ENCODE data around the gene PHLDA3. TPM values are rescaled to one million over a fixed set of nuclear protein-coding genes. Genes with fewer than 3 reads are reported as not detected.

The PHLDA3 gene
- total RNA-seq, result 0.18 TPM in 1 of 2 replicates, not detected in the other

- POLR2A ChIA-PET, result no interaction called here
- Mint-ChIP-seq H3K9me3 (no peaks in the 10 kb centered on the region), H3K4me3 (peak within 1 kb of the TSS; percentile 56), H3K27me3 (peaks cover 40% of the 10 kb centered on the region), H3K4me1 (peaks cover 6% of the 10 kb centered on the region), H3K36me3 (ENCODE audit: low read depth) (no peaks in the 10 kb centered on the region), H3K27ac (no peak within 1 kb of the TSS)
- intact Hi-C loops (cut with micrococcal nuclease), result no loop called here
- CTCF ChIA-PET, result no interaction called here
- no peak for TF ChIP-seq CTCF (IDR thresholded peaks at IDR 0.05)
- no peak for DNase-seq
- peak; percentile 28 for ATAC-seq (ENCODE audit: low read depth)
These were observed at the start of gene PHLDA3 for GRCh38 chr1:201468844-201469644. PHLDA3 (minus strand) TSS chr1:201469188; CDS start chr1:201468786, 402 bp downstream.

- DNase-seq (no peak), ATAC-seq (ENCODE audit: low read depth) (no peak)
- no peaks in the 10 kb centered on the region for H3K27me3 Mint-ChIP-seq
- no peak for TF ChIP-seq CTCF (IDR thresholded peaks at IDR 0.05)
- H3K4me1 Mint-ChIP-seq, result no peaks in the 10 kb centered on the region
- POLR2A ChIA-PET, result no interaction called here
- intact Hi-C loops (cut with micrococcal nuclease), result no loop called here
- H3K9me3 Mint-ChIP-seq, result peaks cover 3% of the 10 kb centered on the region
- CTCF ChIA-PET, result no interaction called here
- peaks cover 12% of the 10 kb centered on the region for H3K36me3 Mint-ChIP-seq (ENCODE audit: low read depth)
- H3K4me3 Mint-ChIP-seq, result no peak overlapping the region
- no peak overlapping the region for H3K27ac Mint-ChIP-seq
These were observed 49.1 kb upstream of the PHLDA3 start for GRCh38 chr1:201518071-201518470.

GRCh38 chr1:201517631-201518030 is 48.6 kb upstream of the PHLDA3 start:
- Mint-ChIP-seq H3K4me1 (peaks cover 2% of the 10 kb centered on the region), H3K4me3 (no peak overlapping the region), H3K36me3 (ENCODE audit: low read depth) (peaks cover 12% of the 10 kb centered on the region), H3K27ac (no peak overlapping the region), H3K9me3 (peaks cover 3% of the 10 kb centered on the region), H3K27me3 (no peaks in the 10 kb centered on the region)
- intact Hi-C loops (cut with micrococcal nuclease), result no loop called here
- ChIA-PET CTCF (interaction anchor here (0.6 kb wide), 1 partner anchor 191 kb away, joined by 3 read pairs; no protein-coding TSS in a partner anchor), POLR2A (no interaction called here)
- no peak for TF ChIP-seq CTCF (IDR thresholded peaks at IDR 0.05)
- ATAC-seq (ENCODE audit: low read depth), result no peak
- DNase-seq, result no peak

- H3K4me3 Mint-ChIP-seq, result no peak overlapping the region
- no peaks in the 10 kb centered on the region for H3K27me3 Mint-ChIP-seq
- DNase-seq (no peak), ATAC-seq (ENCODE audit: low read depth) (no peak)
- intact Hi-C loops (cut with micrococcal nuclease), result no loop called here
- ChIA-PET CTCF (interaction anchor here (0.6 to 5.6 kb wide), 4 partner anchors 10 to 192 kb away, joined by 3 to 219 read pairs (median 5); partner anchors contain the start of gene CSRP1), POLR2A (no interaction called here)
- peaks cover 7% of the 10 kb centered on the region for H3K36me3 Mint-ChIP-seq (ENCODE audit: low read depth)
- no peak overlapping the region for H3K27ac Mint-ChIP-seq
- H3K4me1 Mint-ChIP-seq, result peaks cover 6% of the 10 kb centered on the region
- no peaks in the 10 kb centered on the region for H3K9me3 Mint-ChIP-seq
- no peak for TF ChIP-seq CTCF (IDR thresholded peaks at IDR 0.05)
These were observed 47.6 kb upstream of the PHLDA3 start for GRCh38 chr1:201516511-201517127.

- no peak overlapping the region for H3K27ac Mint-ChIP-seq
These were observed 46.9 kb upstream of the PHLDA3 start for GRCh38 chr1:201515895-201516294.

More at GRCh38 chr1:201515895-201516294, 46.9 kb upstream of the PHLDA3 start:
- Mint-ChIP-seq H3K27me3 (no peaks in the 10 kb centered on the region), H3K36me3 (ENCODE audit: low read depth) (peaks cover 5% of the 10 kb centered on the region), H3K4me3 (no peak overlapping the region), H3K9me3 (no peaks in the 10 kb centered on the region), H3K4me1 (peaks cover 8% of the 10 kb centered on the region)
- no peak for TF ChIP-seq CTCF (IDR thresholded peaks at IDR 0.05)
- CTCF ChIA-PET, result interaction anchor here (1.0 to 5.6 kb wide), 4 partner anchors 9 to 68 kb away, joined by 3 to 219 read pairs (median 5); partner anchors contain the start of gene CSRP1
- DNase-seq, result no peak
- no peak for ATAC-seq (ENCODE audit: low read depth)
- intact Hi-C loops (cut with micrococcal nuclease), result no loop called here
- POLR2A ChIA-PET, result no interaction called here

All from activated B cell treated with CpG ODN at 0.5 μM for 24 hours (primary cell).